H9 (cell line): ENCODE data around the gene CCL15. TPM values are rescaled to one million over a fixed set of nuclear protein-coding genes. Genes with fewer than 3 reads are reported as not detected.

Experiments used
- DNase-seq: peaks from one replicate; pipeline ENCODE4 v3.0.0-alpha.2; 2017
- H2AFZ ChIP-seq: one replicate; pipeline ENCODE4 v1.6.1; 2013; ENCODE audit warnings: mild to moderate bottlenecking, low read length, control low read depth, moderate library complexity
- H2AK5ac ChIP-seq: 2 replicates; pipeline ENCODE4 v1.6.1; 2013; ENCODE audit warnings: low read length, control low read depth, mixed read lengths; ENCODE audit not compliant: insufficient read length
- H2BK120ac ChIP-seq: one replicate; pipeline ENCODE4 v1.6.1; 2013; ENCODE audit warnings: low read depth, mild to moderate bottlenecking, low read length, control low read depth, inconsistent platforms; ENCODE audit not compliant: poor library complexity, severe bottlenecking
- H2BK12ac ChIP-seq: 2 replicates; pipeline ENCODE4 v1.6.1; 2013; ENCODE audit warnings: low read length, control low read depth, mixed read lengths, low read depth; ENCODE audit not compliant: insufficient read length
- H2BK15ac ChIP-seq: 2 replicates; pipeline ENCODE4 v1.6.1; 2013; ENCODE audit warnings: low read depth, low read length, control low read depth
- H2BK20ac ChIP-seq: one replicate; pipeline ENCODE4 v1.6.1; 2013; ENCODE audit warnings: low read depth, mild to moderate bottlenecking, low read length, control low read depth, inconsistent platforms; ENCODE audit not compliant: poor library complexity, severe bottlenecking
- H2BK5ac ChIP-seq: 2 replicates; pipeline ENCODE4 v1.6.1; 2013; ENCODE audit warnings: low read length, control low read depth, mixed read lengths; ENCODE audit not compliant: insufficient read length
- H3K14ac ChIP-seq: 2 replicates; pipeline ENCODE4 v1.6.1; 2013; ENCODE audit warnings: low read length, control low read depth; ENCODE audit not compliant: insufficient read depth
- H3K18ac ChIP-seq: 2 replicates; pipeline ENCODE4 v1.6.1; 2013; ENCODE audit warnings: low read depth, mild to moderate bottlenecking, mixed read lengths, low read length, control low read depth; ENCODE audit not compliant: insufficient read length
- H3K23ac ChIP-seq: 2 replicates; pipeline ENCODE4 v1.6.1; 2013; ENCODE audit warnings: low read length, control low read depth, mixed read lengths, low read depth; ENCODE audit not compliant: insufficient read length
- H3K23me2 ChIP-seq: 2 replicates; pipeline ENCODE4 v1.6.1; 2013; ENCODE audit warnings: low read depth, mild to moderate bottlenecking, mixed read lengths, low read length, control low read depth; ENCODE audit not compliant: insufficient read length, poor library complexity, severe bottlenecking
- H3K27ac ChIP-seq: 2 replicates; pipeline ENCODE4 v1.5.1; 2013; ENCODE audit warnings: low read length, control low read depth, mixed read lengths, low read depth; ENCODE audit not compliant: insufficient read length
- H3K27me3 ChIP-seq: 2 replicates; pipeline ENCODE4 v1.6.1; 2013; ENCODE audit warnings: low read length, control low read depth, inconsistent platforms; ENCODE audit not compliant: insufficient read depth
- H3K4ac ChIP-seq: 2 replicates; pipeline ENCODE4 v1.6.1; 2013; ENCODE audit warnings: low read depth, mild to moderate bottlenecking, control low read depth, inconsistent platforms, low read length, moderate library complexity
- H3K4me1 ChIP-seq: 2 replicates; pipeline ENCODE4 v1.6.1; 2013; ENCODE audit warnings: low read length, control low read depth, inconsistent platforms; ENCODE audit not compliant: insufficient read depth
- H3K4me2 ChIP-seq: 2 replicates; pipeline ENCODE4 v1.6.1; 2013; ENCODE audit warnings: low read length, control low read depth, mixed read lengths; ENCODE audit not compliant: insufficient read length, insufficient read depth
- H3K56ac ChIP-seq: 2 replicates; pipeline ENCODE4 v1.6.1; 2013; ENCODE audit warnings: low read depth, mild to moderate bottlenecking, mixed read lengths, low read length, control low read depth; ENCODE audit not compliant: insufficient read length
- H3K79me1 ChIP-seq: 2 replicates; pipeline ENCODE4 v1.6.1; 2013; ENCODE audit warnings: low read depth, mild to moderate bottlenecking, moderate library complexity, low read length, control low read depth, inconsistent platforms; ENCODE audit not compliant: insufficient read depth, poor library complexity, severe bottlenecking
- H3K79me2 ChIP-seq: 2 replicates; pipeline ENCODE4 v1.6.1; 2013; ENCODE audit warnings: low read length, control low read depth, inconsistent platforms; ENCODE audit not compliant: insufficient read depth
- H3K9ac ChIP-seq: 2 replicates; pipeline ENCODE4 v1.6.1; 2013; ENCODE audit warnings: low read length, control low read depth, mixed read lengths; ENCODE audit not compliant: insufficient read length; ENCODE audit errors: extremely low read depth
- H3K9me3 ChIP-seq: one replicate; pipeline ENCODE4 v1.6.1; 2013; ENCODE audit warnings: low read depth, low read length, inconsistent platforms; ENCODE audit not compliant: control insufficient read depth
- H3T11ph ChIP-seq: one replicate; pipeline ENCODE4 v1.6.1; 2013; ENCODE audit warnings: mild to moderate bottlenecking, low read length, control low read depth, inconsistent platforms
- H4K20me1 ChIP-seq: one replicate; pipeline ENCODE4 v1.6.1; 2013; ENCODE audit not compliant: control insufficient read depth, insufficient read length, insufficient read depth
- H4K5ac ChIP-seq: 2 replicates; pipeline ENCODE4 v1.6.1; 2013; ENCODE audit warnings: low read depth, mild to moderate bottlenecking, mixed read lengths, low read length, control low read depth; ENCODE audit not compliant: insufficient read length
- H4K8ac ChIP-seq: replicated peaks from 2 replicates; pipeline ENCODE4 v1.6.1; 2013; ENCODE audit warnings: low read length, control low read depth, mixed read lengths, low read depth; ENCODE audit not compliant: insufficient read length
- H4K91ac ChIP-seq: 2 replicates; pipeline ENCODE4 v1.6.1; 2013; ENCODE audit warnings: low read depth, mild to moderate bottlenecking, moderate library complexity, mixed read lengths, low read length, control low read depth; ENCODE audit not compliant: insufficient read length
- H3K27ac Mint-ChIP-seq, 3 experiments: 2 replicates in 2 of 3; 3 replicates in 1 of 3; pipeline ENCODE4 v1.8.0; 2020 to 2021; ENCODE audit warnings: mixed read lengths in 3 of 3, mild to moderate bottlenecking in 1 of 3, moderate library complexity in 1 of 3
- H3K27me3 Mint-ChIP-seq: 2 replicates; pipeline ENCODE4 v1.8.0; 2021; ENCODE audit warnings: low read depth, mild to moderate bottlenecking, moderate library complexity, mixed read lengths
- H3K36me3 Mint-ChIP-seq, 3 experiments: 2 replicates in 2 of 3; 3 replicates in 1 of 3; pipeline ENCODE4 v1.8.0; 2020 to 2021; ENCODE audit warnings: low read depth in 3 of 3, mixed read lengths in 3 of 3; ENCODE audit not compliant: insufficient read depth in 1 of 3
- H3K4me1 Mint-ChIP-seq, 2 experiments: 2 replicates each; pipeline ENCODE4 v1.8.0; 2020; ENCODE audit warnings: mixed read lengths in 2 of 2
- H3K4me3 Mint-ChIP-seq, 2 experiments: 2 replicates in 1 of 2; 3 replicates in 1 of 2; pipeline ENCODE4 v1.8.0; 2020 to 2021; ENCODE audit warnings: mild to moderate bottlenecking in 2 of 2, mixed read lengths in 2 of 2, moderate library complexity in 1 of 2
- H3K9me3 Mint-ChIP-seq, 2 experiments: 2 replicates in 1 of 2; 3 replicates in 1 of 2; pipeline ENCODE4 v1.8.0; 2020; ENCODE audit warnings: mild to moderate bottlenecking in 2 of 2, mixed read lengths in 2 of 2, moderate library complexity in 1 of 2
- WGBS: extraction: QIAGEN DNeasy Blood & Tissue Kit; methylation state at CpG from one replicate; pipeline ENCODE4 v1.1.7; 2013; ENCODE audit warnings: missing lambda C conversion rate, low lambda C conversion rate, mixed read lengths; ENCODE audit not compliant: insufficient read length; ENCODE audit errors: extremely low coverage; 5-methylcytosine and 5-hydroxymethylcytosine counted together
- total RNA-seq: library from RNA; stranded (reverse); gene quantifications from 2 replicates; pipeline ENCODE4 v1.2.1, GENCODE V29; 2021
- TF ChIP-seq, protein P1 (sequence below): fragments of 200-600 bp; sonication (generic); conservative IDR thresholded peaks from 3 replicates; pipeline ENCODE4 v1.8.0; 2021; ENCODE audit warnings: antibody characterized with exemption, mild to moderate bottlenecking

Gene CCL15
- total RNA-seq, 1 experiment from 2014 or later = not detected

DNA sequence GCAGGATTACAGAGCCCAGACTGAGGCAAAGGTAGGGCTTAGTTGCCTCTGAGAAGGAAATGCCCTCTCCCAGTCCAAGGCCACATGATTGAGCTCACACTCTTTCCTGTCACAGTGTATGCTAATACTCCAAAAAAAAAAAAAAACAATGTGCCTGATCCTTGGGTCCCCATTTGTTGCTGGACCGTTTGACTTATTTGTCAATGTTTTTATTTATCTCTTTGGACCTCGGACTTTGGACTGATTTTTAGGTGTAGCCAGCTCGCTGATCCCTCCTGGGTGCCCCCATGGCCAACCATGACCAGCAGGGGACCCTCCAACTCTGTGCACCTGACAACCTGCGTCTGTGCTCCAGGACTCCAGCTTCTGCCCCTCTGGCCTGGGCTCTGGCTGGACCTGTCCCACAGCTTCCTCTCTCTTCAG, 19.4 kb downstream of the CCL15 start:
- no peak overlapping the region for H2AFZ ChIP-seq
- H3K27me3 ChIP-seq = no peaks in the 10 kb centered on the region
- no peak overlapping the region for H2BK15ac ChIP-seq
- no peak overlapping the region for H2BK5ac ChIP-seq
- no peak overlapping the region for H2BK20ac ChIP-seq
- WGBS = no CpG with 5 or more reads among the region's 4 CpGs
- Mint-ChIP-seq H3K36me3 (no peaks in the 10 kb centered on the region), H3K4me3 (no peak overlapping the region), H3K4me1 (no peaks in the 10 kb centered on the region), H3K27me3 (peaks cover 4% of the 10 kb centered on the region), H3K9me3 (no peaks in the 10 kb centered on the region; a peak in 1 of 5 replicates), H3K27ac (no peak overlapping the region)
- H3K4ac ChIP-seq = no peak overlapping the region
- H2AK5ac ChIP-seq = no peak overlapping the region
- H2BK12ac ChIP-seq = no peak overlapping the region
- no peaks in the 10 kb centered on the region for H3K79me1 ChIP-seq
- H3K4me1 ChIP-seq = no peaks in the 10 kb centered on the region
- no peak overlapping the region for H3K56ac ChIP-seq
- H3K14ac ChIP-seq = no peak overlapping the region
- no peak overlapping the region for H3T11ph ChIP-seq
- H3K9ac ChIP-seq = no peak overlapping the region
- no peak overlapping the region for H3K18ac ChIP-seq
- no peak overlapping the region for H2BK120ac ChIP-seq
- no peaks in the 10 kb centered on the region for H3K23me2 ChIP-seq
- no peak overlapping the region for H4K91ac ChIP-seq
- no peaks in the 10 kb centered on the region for H3K9me3 ChIP-seq
- no peak overlapping the region for H3K4me2 ChIP-seq
- no peak overlapping the region for H3K23ac ChIP-seq
- H3K79me2 ChIP-seq = no peaks in the 10 kb centered on the region
- TF ChIP-seq, protein P1, sequence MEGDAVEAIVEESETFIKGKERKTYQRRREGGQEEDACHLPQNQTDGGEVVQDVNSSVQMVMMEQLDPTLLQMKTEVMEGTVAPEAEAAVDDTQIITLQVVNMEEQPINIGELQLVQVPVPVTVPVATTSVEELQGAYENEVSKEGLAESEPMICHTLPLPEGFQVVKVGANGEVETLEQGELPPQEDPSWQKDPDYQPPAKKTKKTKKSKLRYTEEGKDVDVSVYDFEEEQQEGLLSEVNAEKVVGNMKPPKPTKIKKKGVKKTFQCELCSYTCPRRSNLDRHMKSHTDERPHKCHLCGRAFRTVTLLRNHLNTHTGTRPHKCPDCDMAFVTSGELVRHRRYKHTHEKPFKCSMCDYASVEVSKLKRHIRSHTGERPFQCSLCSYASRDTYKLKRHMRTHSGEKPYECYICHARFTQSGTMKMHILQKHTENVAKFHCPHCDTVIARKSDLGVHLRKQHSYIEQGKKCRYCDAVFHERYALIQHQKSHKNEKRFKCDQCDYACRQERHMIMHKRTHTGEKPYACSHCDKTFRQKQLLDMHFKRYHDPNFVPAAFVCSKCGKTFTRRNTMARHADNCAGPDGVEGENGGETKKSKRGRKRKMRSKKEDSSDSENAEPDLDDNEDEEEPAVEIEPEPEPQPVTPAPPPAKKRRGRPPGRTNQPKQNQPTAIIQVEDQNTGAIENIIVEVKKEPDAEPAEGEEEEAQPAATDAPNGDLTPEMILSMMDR = peak; percentile 60
- H4K20me1 ChIP-seq = no peaks in the 10 kb centered on the region
- H3K27ac ChIP-seq = no peak overlapping the region
- H4K8ac ChIP-seq = no peak overlapping the region
- H4K5ac ChIP-seq = no peak overlapping the region
- peak; percentile 61 for DNase-seq
